ENCODE results near the gene REG3G.

Gene REG3G

DNA sequence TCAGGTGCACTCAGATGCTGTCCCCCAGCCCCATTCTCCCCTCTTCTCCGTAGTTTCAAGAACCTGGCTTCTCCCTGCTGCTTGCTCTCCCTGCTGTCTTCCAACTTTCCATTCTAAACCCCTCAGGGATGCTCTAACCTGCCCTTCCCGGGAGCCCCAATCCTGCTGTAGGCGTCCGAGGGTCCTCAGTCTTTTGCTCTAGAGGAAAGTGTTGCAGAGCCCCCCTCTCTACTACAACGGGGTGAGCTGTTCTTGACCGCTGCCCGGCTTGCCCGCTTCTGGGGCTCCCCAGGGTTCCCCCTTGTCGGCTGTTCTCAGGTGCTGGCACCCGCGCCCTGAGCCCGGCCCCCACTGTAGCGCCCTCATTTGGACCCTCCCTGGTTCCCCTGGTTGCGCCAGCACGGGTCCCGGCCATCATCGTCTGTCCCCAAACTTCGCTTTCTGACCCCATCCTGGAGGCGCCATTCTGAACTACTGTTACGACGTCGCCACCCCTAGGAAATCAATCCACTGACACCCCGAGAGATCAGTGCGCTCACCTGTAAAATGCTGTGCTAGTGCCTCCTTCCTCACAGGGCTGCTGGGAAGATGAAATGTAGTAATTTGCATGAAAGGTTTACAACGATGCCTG, 31.9 kb upstream of the REG3G start:
- DNase-seq (ENCODE audit: low read depth): no peak
- no peak overlapping the region for H3K4me3 ChIP-seq (ENCODE audit: low read depth, low read length)
- TF ChIP-seq, protein P1, sequence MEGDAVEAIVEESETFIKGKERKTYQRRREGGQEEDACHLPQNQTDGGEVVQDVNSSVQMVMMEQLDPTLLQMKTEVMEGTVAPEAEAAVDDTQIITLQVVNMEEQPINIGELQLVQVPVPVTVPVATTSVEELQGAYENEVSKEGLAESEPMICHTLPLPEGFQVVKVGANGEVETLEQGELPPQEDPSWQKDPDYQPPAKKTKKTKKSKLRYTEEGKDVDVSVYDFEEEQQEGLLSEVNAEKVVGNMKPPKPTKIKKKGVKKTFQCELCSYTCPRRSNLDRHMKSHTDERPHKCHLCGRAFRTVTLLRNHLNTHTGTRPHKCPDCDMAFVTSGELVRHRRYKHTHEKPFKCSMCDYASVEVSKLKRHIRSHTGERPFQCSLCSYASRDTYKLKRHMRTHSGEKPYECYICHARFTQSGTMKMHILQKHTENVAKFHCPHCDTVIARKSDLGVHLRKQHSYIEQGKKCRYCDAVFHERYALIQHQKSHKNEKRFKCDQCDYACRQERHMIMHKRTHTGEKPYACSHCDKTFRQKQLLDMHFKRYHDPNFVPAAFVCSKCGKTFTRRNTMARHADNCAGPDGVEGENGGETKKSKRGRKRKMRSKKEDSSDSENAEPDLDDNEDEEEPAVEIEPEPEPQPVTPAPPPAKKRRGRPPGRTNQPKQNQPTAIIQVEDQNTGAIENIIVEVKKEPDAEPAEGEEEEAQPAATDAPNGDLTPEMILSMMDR (IDR thresholded peaks at IDR 0.05; ENCODE audit: control insufficient read depth, extremely low read depth, insufficient read depth): no peak

DNA sequence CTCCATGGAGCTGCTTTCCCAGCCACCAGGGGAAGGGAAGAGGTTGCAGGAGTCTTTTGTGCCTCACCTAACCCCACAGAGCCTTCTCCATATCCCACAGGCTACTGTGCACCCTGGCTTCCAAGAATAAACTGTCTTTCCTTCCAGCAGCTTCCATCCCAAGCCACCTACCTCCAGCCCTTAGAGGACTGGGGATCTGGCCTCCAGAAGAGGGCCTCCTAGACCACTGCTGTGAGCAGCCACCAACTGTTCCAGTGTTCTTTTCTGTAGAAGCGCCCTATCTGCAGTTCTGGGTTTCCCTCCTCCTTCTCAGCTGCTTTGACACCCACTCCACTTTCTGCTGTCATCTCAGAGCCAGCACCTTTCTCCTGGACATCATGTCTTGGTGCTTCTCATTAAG, 30.7 kb upstream of the REG3G start:
- DNase-seq (ENCODE audit: low read depth): no peak
- TF ChIP-seq, protein P1 (IDR thresholded peaks at IDR 0.05; ENCODE audit: control insufficient read depth, extremely low read depth, insufficient read depth): no peak
- no peak overlapping the region for H3K4me3 ChIP-seq (ENCODE audit: low read depth, low read length)

DNA sequence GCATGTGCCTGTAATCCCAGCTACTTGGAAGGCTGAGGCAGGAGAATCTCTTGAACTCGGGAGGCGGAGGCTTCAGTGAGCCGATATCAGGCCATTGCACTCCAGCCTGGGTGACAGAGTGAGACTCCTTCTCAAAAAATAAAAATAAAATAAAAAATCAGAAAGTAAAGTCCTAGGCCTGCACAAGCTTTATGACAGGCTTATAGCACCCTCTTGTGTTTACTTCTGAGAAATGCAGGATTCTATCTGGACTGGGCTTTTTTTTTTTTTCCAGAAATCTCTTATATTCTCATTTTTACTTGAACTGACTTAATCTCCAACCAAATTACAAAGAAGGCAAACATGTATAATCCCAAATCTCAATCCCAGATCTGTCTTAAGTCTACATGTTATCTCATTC, 26.1 kb upstream of the REG3G start:
- H3K4me3 ChIP-seq (ENCODE audit: low read depth, low read length): no peak overlapping the region
- TF ChIP-seq, protein P1 (IDR thresholded peaks at IDR 0.05; ENCODE audit: control insufficient read depth, extremely low read depth, insufficient read depth): peak; percentile 36
- no peak for DNase-seq (ENCODE audit: low read depth)

DNA sequence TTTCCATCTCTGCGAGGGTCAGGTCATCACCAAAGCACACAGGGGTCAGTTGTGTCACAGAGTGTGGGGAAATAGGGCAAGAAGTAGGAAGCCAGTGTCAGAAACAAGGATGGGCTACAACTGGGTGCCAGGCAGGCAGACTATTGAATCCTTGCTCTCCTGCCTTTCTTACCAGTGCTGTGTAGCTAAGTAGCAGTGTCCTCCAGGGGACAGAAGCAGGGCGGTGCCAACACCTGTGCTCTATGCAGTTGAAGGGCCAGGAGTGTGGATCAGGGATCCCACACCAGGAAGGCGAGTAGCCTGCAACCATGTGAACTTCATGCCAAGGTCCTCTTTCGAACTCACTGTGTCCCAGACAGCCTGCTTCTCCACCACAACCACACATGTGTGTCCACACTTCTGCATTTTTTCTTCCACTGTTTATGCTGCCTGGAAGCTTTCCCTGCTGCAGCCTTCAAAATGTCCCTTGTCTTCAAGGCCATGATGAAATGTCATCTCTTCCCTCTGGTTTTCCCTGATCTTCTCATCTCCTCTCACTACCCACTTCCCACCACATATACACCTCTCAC, 25.4 kb upstream of the REG3G start:
- no peak for DNase-seq (ENCODE audit: low read depth)
- TF ChIP-seq, protein P1 (IDR thresholded peaks at IDR 0.05; ENCODE audit: control insufficient read depth, extremely low read depth, insufficient read depth): no peak
- H3K4me3 ChIP-seq (ENCODE audit: low read depth, low read length): no peak overlapping the region

DNA sequence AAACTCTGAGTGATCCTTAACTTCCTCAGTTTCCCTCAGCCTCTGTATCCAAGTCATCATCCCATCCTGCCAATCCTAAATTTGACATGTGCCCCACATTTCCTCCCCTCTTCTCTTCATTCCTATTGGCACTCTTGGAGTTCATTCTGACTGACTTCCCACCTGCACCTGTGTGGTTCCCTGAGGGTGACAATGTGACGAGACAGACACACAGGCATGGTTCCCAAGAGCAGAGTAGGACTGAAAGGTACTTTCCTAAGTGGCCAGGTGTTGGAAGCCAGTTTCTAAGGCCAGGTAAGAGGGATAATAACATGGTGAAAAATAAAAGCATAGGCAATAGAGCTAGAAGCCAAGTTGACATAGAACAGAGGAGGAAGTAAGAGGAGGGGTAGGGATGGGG, 24.2 kb upstream of the REG3G start:
- no peak for DNase-seq (ENCODE audit: low read depth)
- no peak overlapping the region for H3K4me3 ChIP-seq (ENCODE audit: low read depth, low read length)
- TF ChIP-seq, protein P1 (IDR thresholded peaks at IDR 0.05; ENCODE audit: control insufficient read depth, extremely low read depth, insufficient read depth): no peak

DNA sequence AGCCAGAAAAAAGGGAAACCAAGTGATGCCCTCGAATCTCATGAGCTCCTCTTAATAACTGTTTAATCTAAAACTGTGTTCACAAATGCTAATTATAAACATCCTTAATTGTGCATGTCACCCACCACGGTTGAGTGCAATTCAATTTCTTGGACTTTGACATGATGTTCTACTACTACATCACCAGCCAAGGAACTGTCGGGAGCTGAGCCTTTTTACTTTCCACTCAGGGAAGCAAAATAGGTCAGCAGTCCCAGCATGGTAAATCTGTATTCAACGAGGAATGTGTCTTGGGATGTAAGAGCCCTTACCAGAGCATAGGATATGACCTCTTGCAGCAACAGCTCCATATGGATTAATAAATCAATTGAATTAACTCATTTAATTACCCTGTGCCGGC, 20.8 kb upstream of the REG3G start:
- no peak overlapping the region for H3K4me3 ChIP-seq (ENCODE audit: low read depth, low read length)
- no peak for DNase-seq (ENCODE audit: low read depth)
- TF ChIP-seq, protein P1 (IDR thresholded peaks at IDR 0.05; ENCODE audit: control insufficient read depth, extremely low read depth, insufficient read depth): no peak

DNA sequence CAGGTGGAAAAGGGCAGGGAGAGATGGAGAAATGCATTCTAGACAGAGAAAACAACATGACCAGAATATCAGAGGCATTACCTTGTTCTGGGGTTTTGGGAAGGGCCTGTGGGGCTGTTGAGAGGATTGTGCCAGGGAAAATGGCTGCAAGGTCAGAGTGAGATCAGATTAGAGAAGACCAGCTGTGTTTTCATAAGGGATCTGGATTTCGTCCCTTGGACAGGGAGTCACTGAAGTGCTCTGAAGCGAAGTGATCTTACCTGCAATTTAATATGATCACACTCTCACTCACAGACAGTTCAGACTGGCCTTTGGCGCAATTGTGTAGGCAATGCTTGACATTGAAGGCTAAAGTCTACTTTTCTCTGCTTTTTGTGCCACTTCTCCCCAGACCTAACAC, 20.3 kb upstream of the REG3G start:
- H3K4me3 ChIP-seq (ENCODE audit: low read depth, low read length): no peak overlapping the region
- TF ChIP-seq, protein P1 (IDR thresholded peaks at IDR 0.05; ENCODE audit: control insufficient read depth, extremely low read depth, insufficient read depth): no peak
- DNase-seq (ENCODE audit: low read depth): no peak
